ENCODE data around the gene KANSL3. TPM values are rescaled to one million over a fixed set of nuclear protein-coding genes. Genes with fewer than 3 reads are reported as not detected.
"Not testable (repeated sequence)": the region's sequence is repeated elsewhere in the genome, so short reads cannot be mapped to it uniquely, and the experiment has no call there.

KANSL3 gene
- total RNA-seq, 2 experiments from 2014 or later = 54.4 to 61.8 TPM

DNA sequence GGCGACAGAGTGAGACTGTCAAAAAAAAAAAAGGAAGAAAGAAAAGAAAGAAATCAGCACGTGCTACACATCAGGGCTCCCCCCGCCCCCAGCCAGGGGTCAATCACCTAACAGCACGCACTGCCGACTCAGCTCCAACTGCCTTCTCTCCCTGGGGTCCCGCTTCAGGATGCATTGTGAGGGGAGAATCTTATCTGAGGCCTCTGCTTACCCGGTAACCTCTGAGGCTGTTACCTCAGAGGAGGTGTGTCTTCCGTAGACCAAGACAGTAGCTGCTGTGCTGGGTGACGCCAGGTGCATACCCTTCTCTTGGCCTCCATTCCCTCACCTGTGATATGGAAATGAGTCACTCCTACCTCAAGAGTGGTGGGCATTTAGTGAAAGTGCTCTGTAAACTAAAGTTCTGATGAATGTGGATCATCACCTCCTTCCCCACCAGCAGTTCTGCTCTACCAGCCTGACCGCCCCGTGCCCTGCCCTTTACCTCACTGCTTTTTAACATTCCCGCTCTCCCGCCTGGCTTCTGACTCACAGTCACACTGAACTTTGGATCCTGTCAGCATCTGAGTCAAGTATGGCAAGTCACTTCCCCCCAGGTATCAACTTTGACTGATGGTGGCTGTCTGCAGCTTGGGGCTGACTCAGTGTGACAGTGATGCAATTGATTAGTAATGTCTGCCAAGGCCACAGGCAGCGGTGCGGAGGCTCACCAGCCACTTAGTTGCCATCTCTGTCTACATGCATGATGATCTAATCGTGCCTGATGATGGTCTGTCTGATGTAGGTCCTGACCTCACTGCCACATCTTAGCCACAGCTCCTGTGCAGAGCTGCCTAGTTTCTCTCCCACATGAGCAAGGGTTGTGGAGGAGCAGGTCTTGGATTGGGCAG lies 81.4 kb downstream of the KANSL3 start:
- H3K27ac Mint-ChIP-seq = peak overlapping the region; percentile 77
- POLR2A ChIA-PET = interaction anchor here (1.8 kb wide), 1 partner anchor 19 kb away, joined by 6 read pairs; no protein-coding TSS in a partner anchor

DNA sequence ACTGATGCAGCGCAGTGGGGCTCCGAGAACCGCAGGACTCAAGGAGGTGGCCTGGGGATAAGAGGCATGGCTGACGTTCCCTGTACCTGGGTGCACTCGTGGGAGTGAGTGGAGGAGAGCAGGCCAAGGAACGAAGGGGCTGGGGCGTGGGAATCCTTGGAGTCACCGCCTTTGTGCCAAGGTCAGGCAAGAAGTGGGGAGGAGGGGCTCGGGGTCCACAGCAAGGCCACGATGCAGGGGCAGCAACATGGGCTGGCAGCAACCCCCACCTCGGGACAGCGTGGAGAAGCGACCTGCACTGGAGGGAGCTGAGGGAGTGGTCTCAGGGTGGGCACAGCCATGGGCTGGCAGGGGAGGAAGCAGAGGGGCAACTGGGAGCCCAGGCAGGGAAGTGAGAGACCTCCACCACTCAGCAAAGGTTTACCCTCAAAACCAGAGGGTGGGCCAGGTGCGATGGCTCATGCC lies 82.9 kb downstream of the KANSL3 start:
- Mint-ChIP-seq H3K27me3 (no peaks in the 10 kb centered on the region), H3K4me3 (no peak overlapping the region), H3K9me3 (no peaks in the 10 kb centered on the region), H3K4me1 (ENCODE audit: low read depth) (peaks cover 29% of the 10 kb centered on the region), H3K27ac (no peak overlapping the region), H3K36me3 (ENCODE audit: low read depth) (peaks cover 16% of the 10 kb centered on the region)
- intact Hi-C loops (cut with DNase I, micrococcal nuclease) = loop anchor here (2.0 kb wide), 2 partner anchors 16 to 84 kb away; no protein-coding TSS in a partner anchor
- no peaks in the 10 kb centered on the region for H3K9me3 ChIP-seq (ENCODE audit: control insufficient read depth in 1 of 2, insufficient read depth in 1 of 2, low read length in 2 of 2)
- peaks cover 28% of the 10 kb centered on the region for H3K36me3 ChIP-seq (ENCODE audit: insufficient read depth, low read length)
- TF ChIP-seq, protein P1, sequence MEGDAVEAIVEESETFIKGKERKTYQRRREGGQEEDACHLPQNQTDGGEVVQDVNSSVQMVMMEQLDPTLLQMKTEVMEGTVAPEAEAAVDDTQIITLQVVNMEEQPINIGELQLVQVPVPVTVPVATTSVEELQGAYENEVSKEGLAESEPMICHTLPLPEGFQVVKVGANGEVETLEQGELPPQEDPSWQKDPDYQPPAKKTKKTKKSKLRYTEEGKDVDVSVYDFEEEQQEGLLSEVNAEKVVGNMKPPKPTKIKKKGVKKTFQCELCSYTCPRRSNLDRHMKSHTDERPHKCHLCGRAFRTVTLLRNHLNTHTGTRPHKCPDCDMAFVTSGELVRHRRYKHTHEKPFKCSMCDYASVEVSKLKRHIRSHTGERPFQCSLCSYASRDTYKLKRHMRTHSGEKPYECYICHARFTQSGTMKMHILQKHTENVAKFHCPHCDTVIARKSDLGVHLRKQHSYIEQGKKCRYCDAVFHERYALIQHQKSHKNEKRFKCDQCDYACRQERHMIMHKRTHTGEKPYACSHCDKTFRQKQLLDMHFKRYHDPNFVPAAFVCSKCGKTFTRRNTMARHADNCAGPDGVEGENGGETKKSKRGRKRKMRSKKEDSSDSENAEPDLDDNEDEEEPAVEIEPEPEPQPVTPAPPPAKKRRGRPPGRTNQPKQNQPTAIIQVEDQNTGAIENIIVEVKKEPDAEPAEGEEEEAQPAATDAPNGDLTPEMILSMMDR (IDR thresholded peaks at IDR 0.05) = no peak
- CTCF ChIA-PET = interaction anchor here (1.2 to 1.9 kb wide), 7 partner anchors 16 to 196 kb away, joined by 3 to 54 read pairs (median 18); partner anchors contain the start of gene ARID5A
- no peak overlapping the region for H3K27ac ChIP-seq (ENCODE audit: low read depth in 1 of 2, low read length in 2 of 2)
- no peaks in the 10 kb centered on the region for H3K27me3 ChIP-seq (ENCODE audit: control insufficient read depth in 1 of 2, insufficient read depth in 2 of 2, low read length in 2 of 2)
- POLR2A ChIA-PET = interaction anchor here (1.8 to 6.7 kb wide), 3 partner anchors 15 to 148 kb away, joined by 19 to 145 read pairs (median 31); partner anchors contain the start of gene ARID5A
- peaks cover 20% of the 10 kb centered on the region for H3K4me1 ChIP-seq (ENCODE audit: insufficient read depth, low read length)
- peak in 1 of 14 experiments; percentile 47 for DNase-seq
- ATAC-seq (ENCODE audit: poor library complexity) = no peak
- H3K4me3 ChIP-seq (ENCODE audit: low read length) = no peak overlapping the region

More for the DNA sequence above, 81.4 kb downstream of the KANSL3 start:
- TF ChIP-seq, protein P1 (IDR thresholded peaks at IDR 0.05) = no peak
- Mint-ChIP-seq H3K4me1 (ENCODE audit: low read depth) (peaks cover 29% of the 10 kb centered on the region), H3K4me3 (peak overlapping the region; percentile 35), H3K27me3 (no peaks in the 10 kb centered on the region), H3K36me3 (ENCODE audit: low read depth) (peaks cover 16% of the 10 kb centered on the region), H3K9me3 (no peaks in the 10 kb centered on the region)
- CTCF ChIA-PET = interaction anchor here (0.7 to 1.9 kb wide), 2 partner anchors 28 to 48 kb away, joined by 3 to 4 read pairs; no protein-coding TSS in a partner anchor
- peaks cover 20% of the 10 kb centered on the region for H3K4me1 ChIP-seq (ENCODE audit: insufficient read depth, low read length)
- intact Hi-C loops (cut with DNase I, micrococcal nuclease) = no loop called here
- H3K36me3 ChIP-seq (ENCODE audit: insufficient read depth, low read length) = peaks cover 15% of the 10 kb centered on the region
- ATAC-seq (ENCODE audit: poor library complexity) (peak; percentile 6), DNase-seq (peak in 4 of 14 experiments; percentile 36 to 74 (median 50))
- H3K9me3 ChIP-seq (ENCODE audit: control insufficient read depth in 1 of 2, insufficient read depth in 1 of 2, low read length in 2 of 2) = no peaks in the 10 kb centered on the region
- H3K27ac ChIP-seq (ENCODE audit: low read depth in 1 of 2, low read length in 2 of 2) = no peak overlapping the region
- H3K27me3 ChIP-seq (ENCODE audit: control insufficient read depth in 1 of 2, insufficient read depth in 2 of 2, low read length in 2 of 2) = no peaks in the 10 kb centered on the region
- no peak overlapping the region for H3K4me3 ChIP-seq (ENCODE audit: low read length)

- Mint-ChIP-seq H3K27ac (peak overlapping the region; percentile 79), H3K4me1 (ENCODE audit: low read depth) (peaks cover 29% of the 10 kb centered on the region), H3K9me3 (no peaks in the 10 kb centered on the region), H3K4me3 (no peak overlapping the region), H3K36me3 (ENCODE audit: low read depth) (peaks cover 21% of the 10 kb centered on the region), H3K27me3 (no peaks in the 10 kb centered on the region)
- peak; percentile 57 to 88 (median 67) for DNase-seq
- Histone ChIP-seq H3K36me3 (ENCODE audit: insufficient read depth, low read length) (peaks cover 32% of the 10 kb centered on the region), H3K27ac (ENCODE audit: low read depth in 1 of 2, low read length in 2 of 2) (no peak overlapping the region), H3K9me3 (ENCODE audit: control insufficient read depth in 1 of 2, insufficient read depth in 1 of 2, low read length in 2 of 2) (no peaks in the 10 kb centered on the region), H3K4me3 (ENCODE audit: low read length) (peak overlapping the region; percentile 7), H3K4me1 (ENCODE audit: insufficient read depth, low read length) (peaks cover 20% of the 10 kb centered on the region), H3K27me3 (ENCODE audit: control insufficient read depth in 1 of 2, insufficient read depth in 2 of 2, low read length in 2 of 2) (no peaks in the 10 kb centered on the region)
- ATAC-seq (ENCODE audit: poor library complexity) = peak; percentile 56
- CTCF ChIA-PET = interaction anchor here (0.6 to 1.9 kb wide), 15 partner anchors 8 to 407 kb away, joined by 3 to 54 read pairs (median 4); partner anchors contain the start of gene ARID5A
- POLR2A ChIA-PET = interaction anchor here (0.6 to 6.7 kb wide), 11 partner anchors 10 to 1460 kb away, joined by 3 to 145 read pairs (median 4); partner anchors contain the start of genes ARID5A, CNNM3 and KANSL3
- TF ChIP-seq, protein P1 (IDR thresholded peaks at IDR 0.05) = peak; percentile 98
- intact Hi-C loops (cut with DNase I, micrococcal nuclease) = loop anchor here (1.0 to 2.0 kb wide), 7 partner anchors 16 to 195 kb away; no protein-coding TSS in a partner anchor
These were observed 83.6 kb downstream of the KANSL3 start for GRCh38 chr2:96554293-96555145.

GRCh38 chr2:96553957-96554292 lies 84.2 kb downstream of the KANSL3 start:
- H3K9me3 ChIP-seq (ENCODE audit: control insufficient read depth in 1 of 2, insufficient read depth in 1 of 2, low read length in 2 of 2); ATAC-seq (ENCODE audit: poor library complexity); DNase-seq; H3K4me3 Mint-ChIP-seq; H3K27ac ChIP-seq (ENCODE audit: low read depth in 1 of 2, low read length in 2 of 2); H3K9me3 Mint-ChIP-seq; H3K27me3 Mint-ChIP-seq; H3K27me3 ChIP-seq (ENCODE audit: control insufficient read depth in 1 of 2, insufficient read depth in 2 of 2, low read length in 2 of 2): not testable (repeated sequence)
- ChIA-PET POLR2A (interaction anchor here (0.6 to 6.7 kb wide), 11 partner anchors 9 to 1461 kb away, joined by 3 to 145 read pairs (median 4); partner anchors contain the start of genes ARID5A, CNNM3 and KANSL3), CTCF (interaction anchor here (0.6 to 1.9 kb wide), 15 partner anchors 9 to 406 kb away, joined by 3 to 54 read pairs (median 4); partner anchors contain the start of gene ARID5A)
- Mint-ChIP-seq H3K27ac (peak overlapping the region; percentile 79), H3K4me1 (ENCODE audit: low read depth) (peaks cover 29% of the 10 kb centered on the region), H3K36me3 (ENCODE audit: low read depth) (peaks cover 22% of the 10 kb centered on the region)
- peaks cover 38% of the 10 kb centered on the region for H3K36me3 ChIP-seq (ENCODE audit: insufficient read depth, low read length)
- H3K4me1 ChIP-seq (ENCODE audit: insufficient read depth, low read length) = peaks cover 22% of the 10 kb centered on the region
- intact Hi-C loops (cut with DNase I, micrococcal nuclease) = loop anchor here (1.0 to 2.0 kb wide), 7 partner anchors 15 to 195 kb away; no protein-coding TSS in a partner anchor
- peak overlapping the region; percentile 7 for H3K4me3 ChIP-seq (ENCODE audit: low read length)
